Activated B cell treated with CpG ODN at 0.5 μM for 24 hours (primary cell): ENCODE data around the gene CCL7. TPM values are rescaled to one million over a fixed set of nuclear protein-coding genes. Genes with fewer than 3 reads are reported as not detected.

ENCODE experiments used
- ATAC-seq: fragments of 200-7000 bp; cut with Tn5 transposase; one replicate; pipeline ENCODE4 v1.10.0; 2021; ENCODE audit warnings: low read depth, mild to moderate bottlenecking, moderate library complexity
- CTCF ChIA-PET: fragments of 350-600 bp; sonication (Branson Sonifier 250); formaldehyde crosslinking; loops from one replicate; lab custom pipeline; 2021; ENCODE audit warnings: antibody characterized with exemption; lab: Charles Lee
- POLR2A ChIA-PET: fragments of 350-600 bp; sonication (Branson Sonifier 250); formaldehyde crosslinking; loops from one replicate; lab custom pipeline; 2021; ENCODE audit warnings: antibody characterized with exemption; lab: Charles Lee
- DNase-seq: peaks from one replicate; pipeline ENCODE4 v3.0.0; 2022
- H3K27ac Mint-ChIP-seq: one replicate; pipeline ENCODE4 v1.8.0; 2020; ENCODE audit warnings: mixed read lengths
- H3K27me3 Mint-ChIP-seq: one replicate; pipeline ENCODE4 v1.8.0; 2021; ENCODE audit warnings: mixed read lengths
- H3K36me3 Mint-ChIP-seq: one replicate; pipeline ENCODE4 v1.8.0; 2021; ENCODE audit warnings: low read depth, mixed read lengths
- H3K4me1 Mint-ChIP-seq: one replicate; pipeline ENCODE4 v1.8.0; 2021; ENCODE audit warnings: mixed read lengths
- H3K4me3 Mint-ChIP-seq: one replicate; pipeline ENCODE4 v1.8.0; 2020; ENCODE audit warnings: mild to moderate bottlenecking, mixed read lengths
- H3K9me3 Mint-ChIP-seq: one replicate; pipeline ENCODE4 v1.8.0; 2020; ENCODE audit warnings: mixed read lengths
- CTCF ChIP-seq: fragments of 200-600 bp; IDR thresholded peaks from one replicate; pipeline ENCODE4 v1.8.0; 2022; ENCODE audit warnings: antibody characterized with exemption, mild to moderate bottlenecking
- intact Hi-C: fragments of 100-400 bp; cut with micrococcal nuclease; formaldehyde crosslinking; loops from one replicate; pipeline ENCODE4 v1.15.1; 2024
- total RNA-seq: library from RNA; stranded (reverse); gene quantifications from 2 replicates; pipeline ENCODE4 v1.2.3, GENCODE V29; 2022

Gene CCL7
- total RNA-seq, 1 donor from 2014 or later, result not detected

- CTCF ChIA-PET, result no interaction called here
- Mint-ChIP-seq H3K36me3 (no peaks in the 10 kb centered on the region), H3K9me3 (no peaks in the 10 kb centered on the region), H3K4me3 (no peak overlapping the region), H3K4me1 (peaks cover 12% of the 10 kb centered on the region), H3K27ac (no peak overlapping the region), H3K27me3 (peaks cover 21% of the 10 kb centered on the region)
- POLR2A ChIA-PET, result no interaction called here
- intact Hi-C loops, result no loop called here
- no peak for TF ChIP-seq CTCF
- no peak for DNase-seq
- peak; percentile 42 for ATAC-seq
These were observed 18.0 kb upstream of the CCL7 start for GRCh38 chr17:34252095-34252443.

- ChIA-PET CTCF (no interaction called here), POLR2A (no interaction called here)
- Mint-ChIP-seq H3K27me3 (peaks cover 26% of the 10 kb centered on the region), H3K4me3 (no peak overlapping the region), H3K27ac (no peak overlapping the region), H3K4me1 (peaks cover 12% of the 10 kb centered on the region), H3K9me3 (no peaks in the 10 kb centered on the region), H3K36me3 (no peaks in the 10 kb centered on the region)
- no peak for TF ChIP-seq CTCF
- DNase-seq (no peak), ATAC-seq (no peak)
- intact Hi-C loops, result no loop called here
These were observed 17.4 kb upstream of the CCL7 start for GRCh38 chr17:34252444-34253138.

DNA sequence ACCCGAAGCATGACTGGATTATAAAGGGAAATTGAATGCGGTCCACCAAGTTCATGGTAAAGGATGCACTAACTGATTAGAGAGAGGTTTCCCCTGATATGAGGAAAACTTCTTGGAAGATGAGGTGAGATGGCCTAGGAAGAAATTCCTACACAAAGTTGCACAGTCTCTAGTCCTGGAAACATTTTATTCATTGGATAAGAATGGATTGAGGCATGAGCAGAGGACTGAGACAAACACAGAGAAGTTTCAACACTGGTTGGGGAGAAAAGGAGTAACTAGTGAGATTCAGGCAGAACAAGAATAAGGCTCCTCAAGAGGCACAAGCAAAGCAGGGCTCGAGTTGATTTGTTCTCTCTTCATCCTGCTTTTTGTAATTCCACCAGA, 16.9 kb upstream of the CCL7 start:
- no peak overlapping the region for H3K27ac Mint-ChIP-seq
- peaks cover 12% of the 10 kb centered on the region for H3K4me1 Mint-ChIP-seq
- no peak overlapping the region for H3K4me3 Mint-ChIP-seq
- DNase-seq (no peak), ATAC-seq (no peak)
- H3K36me3 Mint-ChIP-seq, result no peaks in the 10 kb centered on the region
- H3K27me3 Mint-ChIP-seq, result peaks cover 27% of the 10 kb centered on the region
- H3K9me3 Mint-ChIP-seq, result no peaks in the 10 kb centered on the region
- POLR2A ChIA-PET, result no interaction called here
- no peak for TF ChIP-seq CTCF
- CTCF ChIA-PET, result no interaction called here
- intact Hi-C loops, result no loop called here

DNA sequence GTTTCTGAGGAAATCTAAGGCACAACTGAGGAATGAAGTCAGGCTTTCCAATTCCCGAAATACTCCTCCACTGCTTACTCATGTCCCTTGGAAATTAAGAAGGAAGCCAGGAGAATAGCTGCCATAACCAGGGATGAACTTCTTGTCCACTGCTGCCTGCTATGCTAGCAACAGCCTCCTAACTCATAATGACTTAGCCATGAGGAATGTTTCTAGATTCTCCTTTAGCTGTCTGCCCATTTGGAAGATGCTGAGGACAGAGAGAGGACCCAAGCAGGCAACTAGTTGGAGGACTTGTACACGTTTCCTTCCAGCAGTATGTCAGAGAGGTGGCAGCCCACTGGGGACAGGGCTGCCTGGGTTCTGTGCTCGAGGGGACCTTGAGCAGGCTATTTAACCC, 15.9 kb upstream of the CCL7 start:
- Mint-ChIP-seq H3K9me3 (no peaks in the 10 kb centered on the region), H3K27me3 (peaks cover 31% of the 10 kb centered on the region), H3K27ac (no peak overlapping the region), H3K36me3 (no peaks in the 10 kb centered on the region), H3K4me3 (no peak overlapping the region), H3K4me1 (peaks cover 12% of the 10 kb centered on the region)
- ATAC-seq (no peak), DNase-seq (no peak)
- intact Hi-C loops, result no loop called here
- ChIA-PET POLR2A (no interaction called here), CTCF (no interaction called here)
- no peak for TF ChIP-seq CTCF

GRCh38 chr17:34254651-34255380, 15.2 kb upstream of the CCL7 start, which contains the start of gene CCL2:
TSS of gene CCL2 (plus strand) at chr17:34255285. CDS start at chr17:34255350, 65 bp downstream.
- Mint-ChIP-seq H3K4me3 (no peak within 1 kb of the TSS), H3K27ac (no peak within 1 kb of the TSS), H3K9me3 (no peaks in the 10 kb centered on the region), H3K36me3 (no peaks in the 10 kb centered on the region), H3K27me3 (peaks cover 36% of the 10 kb centered on the region), H3K4me1 (peaks cover 12% of the 10 kb centered on the region)
- POLR2A ChIA-PET, result no interaction called here
- no peak for TF ChIP-seq CTCF
- CTCF ChIA-PET, result interaction anchor here (1.1 kb wide), 1 partner anchor 106 kb away, joined by 3 read pairs; no protein-coding TSS in a partner anchor
- DNase-seq, result no peak
- no peak for ATAC-seq
- intact Hi-C loops, result no loop called here
